AG04450 (cell line): ENCODE data around the gene SUPT20H. TPM values are rescaled to one million over a fixed set of nuclear protein-coding genes. Genes with fewer than 3 reads are reported as not detected.

Source experiments
- CTCF ChIA-PET: fragments of 300-600, 350-600 bp; formaldehyde crosslinking; extraction: SDS; loops from one replicate; lab custom pipeline; 2022; ENCODE audit warnings: antibody characterized with exemption, inconsistent platforms; lab: Charles Lee
- POLR2A ChIA-PET: fragments of 350-600 bp; formaldehyde crosslinking; extraction: SDS; loops from one replicate; lab custom pipeline; 2021; ENCODE audit warnings: antibody characterized with exemption, inconsistent platforms; lab: Yijun Ruan, JAX
- DNase-seq: peaks from one replicate; pipeline ENCODE4 v3.0.0-alpha.2; 2011; ENCODE audit warnings: low read depth, low spot score
- H3K27ac ChIP-seq: one replicate; pipeline ENCODE4 v1.5.1; 2012; ENCODE audit warnings: low read depth, low read length, control low read depth
- H3K27me3 ChIP-seq: one replicate; pipeline ENCODE4 v1.6.0; 2012; ENCODE audit warnings: low read length; ENCODE audit not compliant: control insufficient read depth, insufficient read depth
- H3K4me3 ChIP-seq: 2 replicates; pipeline ENCODE4 v1.5.1; 2011; ENCODE audit warnings: mild to moderate bottlenecking, low read depth, low read length, control low read depth
- H3K9me3 ChIP-seq: 2 replicates; pipeline ENCODE4 v1.5.1; 2012; ENCODE audit warnings: low read length; ENCODE audit not compliant: control insufficient read depth, insufficient read depth
- CTCF ChIP-seq: IDR thresholded peaks from 2 replicates; pipeline ENCODE4 v1.5.1; 2011; ENCODE audit warnings: low read depth, low read length, control low read depth, inconsistent platforms
- polyA plus RNA-seq: library from polyadenylated mRNA; depleted of rRNA; stranded (reverse); fragments of >200 nt; gene quantifications from 2 replicates; pipeline ENCODE4 v1.2.3, GENCODE V29; 2011; rRNA removed

Gene SUPT20H
- polyA plus RNA-seq, 1 experiment = 80.6 TPM

- DNase-seq = no peak
- H3K27me3 ChIP-seq = no peaks in the 10 kb centered on the region
- CTCF ChIA-PET = interaction anchor here (1.2 to 2.7 kb wide), 2 partner anchors 14 to 108 kb away, joined by 4 to 20 read pairs; no protein-coding TSS in a partner anchor
- no peak overlapping the region for H3K4me3 ChIP-seq
- TF ChIP-seq CTCF = no peak
- H3K9me3 ChIP-seq = no peaks in the 10 kb centered on the region
- POLR2A ChIA-PET = no interaction called here
- no peak overlapping the region for H3K27ac ChIP-seq
Observed at GRCh38 chr13:36966404-36966803, 93.1 kb downstream of the SUPT20H start.

- CTCF ChIA-PET = interaction anchor here (1.2 to 2.7 kb wide), 2 partner anchors 15 to 107 kb away, joined by 4 to 20 read pairs; no protein-coding TSS in a partner anchor
Observed at GRCh38 chr13:36965767-36966166, 93.7 kb downstream of the SUPT20H start.

GRCh38 chr13:36959456-36960116 is 99.9 kb downstream of the SUPT20H start:
- H3K27me3 ChIP-seq = no peaks in the 10 kb centered on the region
- POLR2A ChIA-PET = no interaction called here
- no peaks in the 10 kb centered on the region for H3K9me3 ChIP-seq
- TF ChIP-seq CTCF = no peak
- CTCF ChIA-PET = interaction anchor here (1.0 to 1.8 kb wide), 3 partner anchors 22 to 111 kb away, joined by 3 to 11 read pairs (median 5); no protein-coding TSS in a partner anchor
- H3K27ac ChIP-seq = no peak overlapping the region
- no peak overlapping the region for H3K4me3 ChIP-seq
- no peak for DNase-seq

More at GRCh38 chr13:36965767-36966166, 93.7 kb downstream of the SUPT20H start:
- Histone ChIP-seq H3K9me3 (no peaks in the 10 kb centered on the region), H3K27ac (no peak overlapping the region), H3K27me3 (no peaks in the 10 kb centered on the region), H3K4me3 (no peak overlapping the region)
- TF ChIP-seq CTCF = no peak
- POLR2A ChIA-PET = no interaction called here
- peak; percentile 33 for DNase-seq

Other genes starting within 250 kb of the SUPT20H start
- 3.0 and 4.0 TPM in 2 replicates for gene RFXAP, start 240.5 kb downstream of the SUPT20H start, polyA plus RNA-seq
- 4.7 and 5.3 TPM in 2 replicates for gene SMAD9, start 139.4 kb downstream of the SUPT20H start, polyA plus RNA-seq
- 36.4 and 51.6 TPM in 2 replicates for gene ALG5, start 60.3 kb downstream of the SUPT20H start, polyA plus RNA-seq
- 24.9 and 34.5 TPM in 2 replicates for gene EXOSC8, start 58.9 kb downstream of the SUPT20H start, polyA plus RNA-seq
- gene CSNK1A1L, start 46.0 kb upstream of the SUPT20H start, polyA plus RNA-seq = not detected in 2 replicates